ENCODE data around the gene CCDC171.

CCDC171 gene

GRCh38 chr9:15961217-15961616, 408.4 kb downstream of the CCDC171 start:
- Histone ChIP-seq H3K27ac (ENCODE audit: extremely low read depth, low read depth, low read length) (no peak overlapping the region), H3K4me3 (ENCODE audit: low read depth, low read length) (no peak overlapping the region), H3K36me3 (ENCODE audit: control insufficient read depth in 2 of 2, insufficient read depth in 1 of 2, low read length in 2 of 2) (no peaks in the 10 kb centered on the region), H3K9me3 (ENCODE audit: control insufficient read depth, insufficient read depth, low read depth, low read length) (no peaks in the 10 kb centered on the region), H3K4me1 (ENCODE audit: control insufficient read depth, insufficient read depth, low read length) (no peaks in the 10 kb centered on the region)
- ChIA-PET POLR2A (no interaction called here), CTCF (interaction anchor here (0.7 kb wide), 1 partner anchor 34 kb away, joined by 3 read pairs; no protein-coding TSS in a partner anchor)
- TF ChIP-seq PRDM6 (tag by site-specific recombination; IDR thresholded peaks at IDR 0.05) = 0 out of 2 replicates have a peak, but pooled peaks have one; percentile 11
- TF ChIP-seq ZNF544 (tag by site-specific recombination; IDR thresholded peaks at IDR 0.05) = no peak
- TF ChIP-seq ZSCAN16 (tag by site-specific recombination; IDR thresholded peaks at IDR 0.05) = no peak

- TF ChIP-seq ZNF776 (tag by site-specific recombination; IDR thresholded peaks at IDR 0.05; ENCODE audit: borderline replicate concordance) (no peak), ZBTB10 (tag by site-specific recombination; IDR thresholded peaks at IDR 0.05) (no peak), INSM2 (tag by site-specific recombination; IDR thresholded peaks at IDR 0.05) (no peak), AEBP2 (tag by site-specific recombination; IDR thresholded peaks at IDR 0.05; ENCODE audit: borderline replicate concordance) (no peak), ZBTB20 (tag by site-specific recombination; IDR thresholded peaks at IDR 0.05) (no peak), ZNF529 (tag by site-specific recombination; IDR thresholded peaks at IDR 0.05; ENCODE audit: insufficient replicate concordance) (no peak), GFI1B (tag by site-specific recombination; IDR thresholded peaks at IDR 0.05) (no peak)
- ChIA-PET POLR2A (no interaction called here), CTCF (no interaction called here)
- Histone ChIP-seq H3K27ac (ENCODE audit: extremely low read depth, low read depth, low read length) (no peak overlapping the region), H3K9me3 (ENCODE audit: control insufficient read depth, insufficient read depth, low read depth, low read length) (no peaks in the 10 kb centered on the region), H3K4me1 (ENCODE audit: control insufficient read depth, insufficient read depth, low read length) (no peaks in the 10 kb centered on the region; the same call in 1 of the 2 replicates), H3K36me3 (ENCODE audit: control insufficient read depth in 2 of 2, insufficient read depth in 1 of 2, low read length in 2 of 2) (no peaks in the 10 kb centered on the region), H3K4me3 (ENCODE audit: low read depth, low read length) (no peak overlapping the region)
Measured at GRCh38 chr9:15965246-15965745, 412.5 kb downstream of the CCDC171 start.

- H3K36me3 ChIP-seq (ENCODE audit: control insufficient read depth in 2 of 2, insufficient read depth in 1 of 2, low read length in 2 of 2) = no peaks in the 10 kb centered on the region
- H3K4me1 ChIP-seq (ENCODE audit: control insufficient read depth, insufficient read depth, low read length) = no peaks in the 10 kb centered on the region; the same call in 1 of the 2 replicates
- POLR2A ChIA-PET = no interaction called here
- CTCF ChIA-PET = no interaction called here
- no peak overlapping the region for H3K4me3 ChIP-seq (ENCODE audit: low read depth, low read length)
- no peaks in the 10 kb centered on the region for H3K9me3 ChIP-seq (ENCODE audit: control insufficient read depth, insufficient read depth, low read depth, low read length)
- no peak overlapping the region for H3K27ac ChIP-seq (ENCODE audit: extremely low read depth, low read depth, low read length)
- TF ChIP-seq MYNN (tag by site-specific recombination; IDR thresholded peaks at IDR 0.05; ENCODE audit: borderline replicate concordance) (no peak), HOXC10 (CRISPR knock-in tag; IDR thresholded peaks at IDR 0.05) (no peak), ZNF776 (tag by site-specific recombination; IDR thresholded peaks at IDR 0.05; ENCODE audit: borderline replicate concordance) (no peak), ZNF311 (tag by site-specific recombination; IDR thresholded peaks at IDR 0.05; ENCODE audit: borderline replicate concordance) (no peak), ZNF341 (tag by site-specific recombination; IDR thresholded peaks at IDR 0.05; ENCODE audit: low read depth) (no peak), ZXDB (tag by site-specific recombination; IDR thresholded peaks at IDR 0.05) (no peak), ZBTB21 (tag by site-specific recombination; IDR thresholded peaks at IDR 0.05) (no peak), ZNF16 (tag by site-specific recombination; IDR thresholded peaks at IDR 0.05; ENCODE audit: low read depth) (no peak), GLI2 (tag by site-specific recombination; IDR thresholded peaks at IDR 0.05; ENCODE audit: borderline replicate concordance, low read depth) (no peak), ZBTB1 (tag by site-specific recombination; IDR thresholded peaks at IDR 0.05) (no peak), RBAK (tag by site-specific recombination; IDR thresholded peaks at IDR 0.05) (no peak), ZNF639 (tag by site-specific recombination; IDR thresholded peaks at IDR 0.05) (no peak), ZNF391 (tag by site-specific recombination; IDR thresholded peaks at IDR 0.05; ENCODE audit: borderline replicate concordance, low read depth) (no peak), ZNF266 (tag by site-specific recombination; IDR thresholded peaks at IDR 0.05; ENCODE audit: low read depth) (no peak)
Measured at GRCh38 chr9:15966471-15966870, 413.6 kb downstream of the CCDC171 start.

All from HEK293 (cell line).